ENCODE data around the gene AUH. TPM values are rescaled to one million over a fixed set of nuclear protein-coding genes. Genes with fewer than 3 reads are reported as not detected.

Gene AUH
- total RNA-seq, 1 donor from 2014 or later: 14.0 TPM

GRCh38 chr9:91308191-91308590 is 53.5 kb downstream of the AUH start:
- H3K4me1 Mint-ChIP-seq: peaks cover 8% of the 10 kb centered on the region
- CTCF ChIA-PET: no interaction called here
- H3K27ac Mint-ChIP-seq: no peak overlapping the region
- no peak for TF ChIP-seq CTCF (IDR thresholded peaks at IDR 0.05)
- POLR2A ChIA-PET: no interaction called here
- no peak for DNase-seq
- H3K9me3 Mint-ChIP-seq: no peaks in the 10 kb centered on the region
- intact Hi-C loops (cut with micrococcal nuclease): no loop called here
- H3K36me3 Mint-ChIP-seq (ENCODE audit: low read depth): peaks cover 44% of the 10 kb centered on the region
- H3K4me3 Mint-ChIP-seq: no peak overlapping the region
- ATAC-seq (ENCODE audit: low read depth): no peak
- no peaks in the 10 kb centered on the region for H3K27me3 Mint-ChIP-seq

- H3K4me3 Mint-ChIP-seq: no peak overlapping the region
- DNase-seq (no peak), ATAC-seq (ENCODE audit: low read depth) (no peak)
- ChIA-PET CTCF (no interaction called here), POLR2A (no interaction called here)
- H3K9me3 Mint-ChIP-seq: no peaks in the 10 kb centered on the region
- intact Hi-C loops (cut with micrococcal nuclease): no loop called here
- H3K27ac Mint-ChIP-seq: no peak overlapping the region
- peaks cover 8% of the 10 kb centered on the region for H3K4me1 Mint-ChIP-seq
- no peak for TF ChIP-seq CTCF (IDR thresholded peaks at IDR 0.05)
- H3K27me3 Mint-ChIP-seq: no peaks in the 10 kb centered on the region
- H3K36me3 Mint-ChIP-seq (ENCODE audit: low read depth): peaks cover 41% of the 10 kb centered on the region
Measured at GRCh38 chr9:91307279-91307678, 54.4 kb downstream of the AUH start.

GRCh38 chr9:91306296-91306630 is 55.5 kb downstream of the AUH start:
- no peaks in the 10 kb centered on the region for H3K9me3 Mint-ChIP-seq
- peaks cover 39% of the 10 kb centered on the region for H3K36me3 Mint-ChIP-seq (ENCODE audit: low read depth)
- intact Hi-C loops (cut with micrococcal nuclease): no loop called here
- no peak for TF ChIP-seq CTCF (IDR thresholded peaks at IDR 0.05)
- POLR2A ChIA-PET: no interaction called here
- H3K4me1 Mint-ChIP-seq: peaks cover 8% of the 10 kb centered on the region
- DNase-seq: no peak
- H3K27ac Mint-ChIP-seq: no peak overlapping the region
- ATAC-seq (ENCODE audit: low read depth): no peak
- no peaks in the 10 kb centered on the region for H3K27me3 Mint-ChIP-seq
- CTCF ChIA-PET: no interaction called here
- H3K4me3 Mint-ChIP-seq: no peak overlapping the region

GRCh38 chr9:91305596-91306295 is 56.0 kb downstream of the AUH start:
- ChIA-PET POLR2A (no interaction called here), CTCF (no interaction called here)
- no peaks in the 10 kb centered on the region for H3K27me3 Mint-ChIP-seq
- no peak for TF ChIP-seq CTCF (IDR thresholded peaks at IDR 0.05)
- no peak overlapping the region for H3K27ac Mint-ChIP-seq
- H3K4me3 Mint-ChIP-seq: no peak overlapping the region
- ATAC-seq (ENCODE audit: low read depth) (no peak), DNase-seq (no peak)
- intact Hi-C loops (cut with micrococcal nuclease): no loop called here
- peaks cover 8% of the 10 kb centered on the region for H3K4me1 Mint-ChIP-seq
- no peaks in the 10 kb centered on the region for H3K9me3 Mint-ChIP-seq
- peaks cover 38% of the 10 kb centered on the region for H3K36me3 Mint-ChIP-seq (ENCODE audit: low read depth)

- no peak for TF ChIP-seq CTCF (IDR thresholded peaks at IDR 0.05)
- no peak overlapping the region for H3K4me3 Mint-ChIP-seq
- H3K27ac Mint-ChIP-seq: no peak overlapping the region
Measured at GRCh38 chr9:91303741-91304415, 57.8 kb downstream of the AUH start.

More at GRCh38 chr9:91303741-91304415, 57.8 kb downstream of the AUH start:
- no peaks in the 10 kb centered on the region for H3K9me3 Mint-ChIP-seq
- intact Hi-C loops (cut with micrococcal nuclease): no loop called here
- ChIA-PET POLR2A (no interaction called here), CTCF (no interaction called here)
- DNase-seq: no peak
- H3K4me1 Mint-ChIP-seq: peaks cover 9% of the 10 kb centered on the region
- no peaks in the 10 kb centered on the region for H3K27me3 Mint-ChIP-seq
- ATAC-seq (ENCODE audit: low read depth): no peak
- peaks cover 31% of the 10 kb centered on the region for H3K36me3 Mint-ChIP-seq (ENCODE audit: low read depth)

Measured in activated B cell treated with CpG ODN at 0.5 μM for 24 hours (primary cell).